ENCODE data around the gene ECE1. TPM values are rescaled to one million over a fixed set of nuclear protein-coding genes. Genes with fewer than 3 reads are reported as not detected.

The ECE1 gene
- polyA plus RNA-seq, 3 donors, result 10.6 to 42.4 (median 23.3) TPM

- Mint-ChIP-seq H3K9me3 (peaks cover 0 to 10% (median 2%) of the 10 kb centered on the region in 7 donors), H3K36me3 (peaks cover 82 to 95% of the 10 kb centered on the region in 2 donors), H3K27me3 (ENCODE audit: low read depth in 3 of 3) (peaks cover 29 to 67% (median 58%) of the 10 kb centered on the region in 3 donors), H3K4me3 (peak overlapping the region in 1 of 2 donors; percentile 92), H3K4me1 (peaks cover 30% of the 10 kb centered on the region), H3K27ac (peak overlapping the region; percentile 32 to 99 (median 98))
- TF ChIP-seq CTCF (IDR thresholded peaks at IDR 0.05), result no peak
- WGBS (ENCODE audit: insufficient coverage), result 92% methylated on average over 20 of the region's 22 CpGs
- H3K9ac ChIP-seq (ENCODE audit: insufficient read depth, low read length, poor library complexity, severe bottlenecking), result no peak overlapping the region
- no peak overlapping the region for H3K4me3 ChIP-seq (replicated peaks in 1 of 3; ENCODE audit: low read depth in 2 of 3, low read length in 3 of 3)
- H3K27ac ChIP-seq (ENCODE audit: low read depth in 1 of 2, low read length in 2 of 2), result no peak overlapping the region
- no peak for DNase-seq
- peaks cover 25 to 78% of the 10 kb centered on the region in 2 donors for H3K36me3 ChIP-seq (replicated peaks in 1 of 2; ENCODE audit: control insufficient read depth in 1 of 2, insufficient read depth in 2 of 2, low read length in 2 of 2)
- intact Hi-C loops (cut with micrococcal nuclease), result no loop called here
- H3K4me2 ChIP-seq (replicated peaks; ENCODE audit: extremely low read depth, low read length, poor library complexity, severe bottlenecking), result no peak overlapping the region
- H4K20me1 ChIP-seq (ENCODE audit: insufficient read depth, low read length), result peaks cover 24% of the 10 kb centered on the region
- H3K79me2 ChIP-seq (ENCODE audit: insufficient read depth, low read length), result no peaks in the 10 kb centered on the region
- H3K27me3 ChIP-seq (ENCODE audit: control insufficient read depth in 2 of 2, insufficient read depth in 2 of 2, low read length in 2 of 2), result peaks cover 0 to 14% of the 10 kb centered on the region in 2 donors
- H3K4me1 ChIP-seq (ENCODE audit: control insufficient read depth in 1 of 2, insufficient read depth in 2 of 2, low read length in 2 of 2), result peaks cover 24 to 27% of the 10 kb centered on the region in 2 donors
- no peak overlapping the region for H2AFZ ChIP-seq (ENCODE audit: insufficient read depth, low read depth, low read length, poor library complexity, severe bottlenecking)
- H3K9me3 ChIP-seq (replicated peaks in 1 of 2; ENCODE audit: control insufficient read depth in 1 of 2, insufficient read depth in 1 of 2, low read length in 2 of 2), result no peaks in the 10 kb centered on the region
These were observed 29.7 kb downstream of the ECE1 start for GRCh38 chr1:21260405-21261125.

- H3K27me3 Mint-ChIP-seq (ENCODE audit: low read depth in 3 of 3), result peaks cover 28 to 65% (median 57%) of the 10 kb centered on the region in 3 donors
- 75% methylated on average over 3 of the region's 5 CpGs for WGBS (ENCODE audit: insufficient coverage)
These were observed 30.8 kb downstream of the ECE1 start for GRCh38 chr1:21259316-21260076.

More at GRCh38 chr1:21259316-21260076, 30.8 kb downstream of the ECE1 start:
- H3K36me3 ChIP-seq (replicated peaks in 1 of 2; ENCODE audit: control insufficient read depth in 1 of 2, insufficient read depth in 2 of 2, low read length in 2 of 2), result peaks cover 28 to 78% of the 10 kb centered on the region in 2 donors
- Mint-ChIP-seq H3K4me1 (peaks cover 34% of the 10 kb centered on the region), H3K36me3 (peaks cover 84 to 95% of the 10 kb centered on the region in 2 donors), H3K9me3 (peaks cover 0 to 10% (median 2%) of the 10 kb centered on the region in 7 donors), H3K27ac (peak overlapping the region in 4 of 7 donors; percentile 0 to 49 (median 36)), H3K4me3 (peak overlapping the region in 1 of 2 donors; percentile 44)
- H3K9me3 ChIP-seq (replicated peaks in 1 of 2; ENCODE audit: control insufficient read depth in 1 of 2, insufficient read depth in 1 of 2, low read length in 2 of 2), result no peaks in the 10 kb centered on the region
- no peak overlapping the region for H3K27ac ChIP-seq (ENCODE audit: low read depth in 1 of 2, low read length in 2 of 2)
- no peak overlapping the region for H3K9ac ChIP-seq (ENCODE audit: insufficient read depth, low read length, poor library complexity, severe bottlenecking)
- H3K79me2 ChIP-seq (ENCODE audit: insufficient read depth, low read length), result no peaks in the 10 kb centered on the region
- H4K20me1 ChIP-seq (ENCODE audit: insufficient read depth, low read length), result peaks cover 33% of the 10 kb centered on the region
- TF ChIP-seq CTCF (IDR thresholded peaks at IDR 0.05), result no peak
- DNase-seq, result no peak
- H3K27me3 ChIP-seq (ENCODE audit: control insufficient read depth in 2 of 2, insufficient read depth in 2 of 2, low read length in 2 of 2), result peaks cover 0 to 14% of the 10 kb centered on the region in 2 donors
- intact Hi-C loops (cut with micrococcal nuclease), result loop anchor here (5.0 kb wide), 2 partner anchors 88 to 108 kb away; no protein-coding TSS in a partner anchor
- no peak overlapping the region for H2AFZ ChIP-seq (ENCODE audit: insufficient read depth, low read depth, low read length, poor library complexity, severe bottlenecking)
- peaks cover 24 to 27% of the 10 kb centered on the region in 2 donors for H3K4me1 ChIP-seq (ENCODE audit: control insufficient read depth in 1 of 2, insufficient read depth in 2 of 2, low read length in 2 of 2)
- H3K4me2 ChIP-seq (replicated peaks; ENCODE audit: extremely low read depth, low read length, poor library complexity, severe bottlenecking), result no peak overlapping the region
- H3K4me3 ChIP-seq (replicated peaks in 1 of 3; ENCODE audit: low read depth in 2 of 3, low read length in 3 of 3), result no peak overlapping the region
